ENCODE measurements around the gene NKPD1.

The NKPD1 gene

GRCh38 chr19:45163751-45164460 is 3.1 kb upstream of the NKPD1 start:
- DNase-seq (ENCODE audit: extremely low spot score) = no peak
- CTCF ChIA-PET = interaction anchor here (0.8 to 2.8 kb wide), 8 partner anchors 14 to 72 kb away, joined by 3 to 10 read pairs (median 3); partner anchors contain the start of genes BLOC1S3 and TRAPPC6A
- POLR2A ChIA-PET = interaction anchor here (0.5 to 1.2 kb wide), 2 partner anchors 15 to 146 kb away, joined by 3 read pairs; no protein-coding TSS in a partner anchor
- TF ChIP-seq, protein P1, sequence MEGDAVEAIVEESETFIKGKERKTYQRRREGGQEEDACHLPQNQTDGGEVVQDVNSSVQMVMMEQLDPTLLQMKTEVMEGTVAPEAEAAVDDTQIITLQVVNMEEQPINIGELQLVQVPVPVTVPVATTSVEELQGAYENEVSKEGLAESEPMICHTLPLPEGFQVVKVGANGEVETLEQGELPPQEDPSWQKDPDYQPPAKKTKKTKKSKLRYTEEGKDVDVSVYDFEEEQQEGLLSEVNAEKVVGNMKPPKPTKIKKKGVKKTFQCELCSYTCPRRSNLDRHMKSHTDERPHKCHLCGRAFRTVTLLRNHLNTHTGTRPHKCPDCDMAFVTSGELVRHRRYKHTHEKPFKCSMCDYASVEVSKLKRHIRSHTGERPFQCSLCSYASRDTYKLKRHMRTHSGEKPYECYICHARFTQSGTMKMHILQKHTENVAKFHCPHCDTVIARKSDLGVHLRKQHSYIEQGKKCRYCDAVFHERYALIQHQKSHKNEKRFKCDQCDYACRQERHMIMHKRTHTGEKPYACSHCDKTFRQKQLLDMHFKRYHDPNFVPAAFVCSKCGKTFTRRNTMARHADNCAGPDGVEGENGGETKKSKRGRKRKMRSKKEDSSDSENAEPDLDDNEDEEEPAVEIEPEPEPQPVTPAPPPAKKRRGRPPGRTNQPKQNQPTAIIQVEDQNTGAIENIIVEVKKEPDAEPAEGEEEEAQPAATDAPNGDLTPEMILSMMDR (IDR thresholded peaks at IDR 0.05; ENCODE audit: control extremely low read depth, extremely low read depth, low read depth, missing control alignments) = no peak

DNA sequence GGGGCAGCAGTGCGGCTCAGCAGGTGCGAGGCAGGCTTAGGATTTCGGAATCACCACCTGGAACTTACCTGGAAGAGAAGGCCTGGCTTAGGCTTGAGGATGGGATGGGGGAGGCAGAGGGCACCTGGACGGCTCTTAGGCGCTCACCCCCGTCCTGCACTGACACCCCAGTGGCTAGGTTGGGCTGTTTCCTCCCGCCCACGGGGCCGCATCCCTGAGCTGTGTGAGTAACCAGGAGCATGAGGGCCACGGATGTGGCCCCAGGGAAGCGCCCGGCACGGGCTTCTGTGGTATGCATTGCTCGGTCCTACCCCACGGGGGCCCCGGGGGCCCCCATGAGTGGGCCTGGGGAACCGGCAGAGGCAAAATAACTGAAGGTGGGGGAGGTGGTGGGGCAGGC is 2.4 kb upstream of the NKPD1 start:
- ChIA-PET POLR2A (no interaction called here), CTCF (no interaction called here)
- no peak for DNase-seq (ENCODE audit: extremely low spot score)
- TF ChIP-seq, protein P1 (IDR thresholded peaks at IDR 0.05; ENCODE audit: control extremely low read depth, extremely low read depth, low read depth, missing control alignments) = no peak

DNA sequence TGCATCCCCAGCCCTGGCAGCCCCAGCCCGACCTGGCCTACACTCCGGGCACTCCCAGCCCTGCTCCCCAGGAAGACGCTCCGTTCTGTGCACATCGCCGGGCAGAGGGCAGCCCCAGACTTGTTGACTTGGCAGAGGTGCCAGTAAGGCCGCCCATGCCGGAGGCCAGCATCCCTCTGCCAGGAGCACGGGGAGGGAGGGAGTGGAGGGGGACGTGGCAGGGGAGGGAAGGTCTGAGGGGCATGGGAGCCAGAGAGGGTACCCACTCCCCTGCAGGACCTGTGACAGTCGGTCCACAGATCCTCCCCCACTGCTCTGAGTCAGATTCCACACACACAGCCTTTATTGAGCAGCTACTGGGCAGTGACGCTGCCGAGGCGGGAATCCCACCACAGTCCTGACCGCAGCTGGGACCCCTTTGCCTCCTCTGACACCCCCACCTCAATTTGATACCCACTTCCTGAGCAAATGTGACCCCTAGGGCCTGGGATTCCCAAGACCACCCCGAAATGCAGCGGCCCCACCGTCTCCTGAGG is 1.9 kb upstream of the NKPD1 start:
- POLR2A ChIA-PET = no interaction called here
- no peak for DNase-seq (ENCODE audit: extremely low spot score)
- TF ChIP-seq, protein P1 (IDR thresholded peaks at IDR 0.05; ENCODE audit: control extremely low read depth, extremely low read depth, low read depth, missing control alignments) = no peak
- CTCF ChIA-PET = no interaction called here

GRCh38 chr19:45161738-45162607 is 1.2 kb upstream of the NKPD1 start:
- TF ChIP-seq, protein P1 (IDR thresholded peaks at IDR 0.05; ENCODE audit: control extremely low read depth, extremely low read depth, low read depth, missing control alignments) = peak; percentile 24
- CTCF ChIA-PET = interaction anchor here (1.8 kb wide), 1 partner anchor 13 kb away, joined by 5 read pairs; no protein-coding TSS in a partner anchor
- POLR2A ChIA-PET = no interaction called here
- DNase-seq (ENCODE audit: extremely low spot score) = no peak

GRCh38 chr19:45159971-45160324 is 834 bp downstream of the NKPD1 start:
- DNase-seq (ENCODE audit: extremely low spot score) = no peak
- ChIA-PET POLR2A (no interaction called here), CTCF (interaction anchor here (1.8 kb wide), 1 partner anchor 11 kb away, joined by 5 read pairs; no protein-coding TSS in a partner anchor)
- TF ChIP-seq, protein P1 (IDR thresholded peaks at IDR 0.05; ENCODE audit: control extremely low read depth, extremely low read depth, low read depth, missing control alignments) = no peak

DNA sequence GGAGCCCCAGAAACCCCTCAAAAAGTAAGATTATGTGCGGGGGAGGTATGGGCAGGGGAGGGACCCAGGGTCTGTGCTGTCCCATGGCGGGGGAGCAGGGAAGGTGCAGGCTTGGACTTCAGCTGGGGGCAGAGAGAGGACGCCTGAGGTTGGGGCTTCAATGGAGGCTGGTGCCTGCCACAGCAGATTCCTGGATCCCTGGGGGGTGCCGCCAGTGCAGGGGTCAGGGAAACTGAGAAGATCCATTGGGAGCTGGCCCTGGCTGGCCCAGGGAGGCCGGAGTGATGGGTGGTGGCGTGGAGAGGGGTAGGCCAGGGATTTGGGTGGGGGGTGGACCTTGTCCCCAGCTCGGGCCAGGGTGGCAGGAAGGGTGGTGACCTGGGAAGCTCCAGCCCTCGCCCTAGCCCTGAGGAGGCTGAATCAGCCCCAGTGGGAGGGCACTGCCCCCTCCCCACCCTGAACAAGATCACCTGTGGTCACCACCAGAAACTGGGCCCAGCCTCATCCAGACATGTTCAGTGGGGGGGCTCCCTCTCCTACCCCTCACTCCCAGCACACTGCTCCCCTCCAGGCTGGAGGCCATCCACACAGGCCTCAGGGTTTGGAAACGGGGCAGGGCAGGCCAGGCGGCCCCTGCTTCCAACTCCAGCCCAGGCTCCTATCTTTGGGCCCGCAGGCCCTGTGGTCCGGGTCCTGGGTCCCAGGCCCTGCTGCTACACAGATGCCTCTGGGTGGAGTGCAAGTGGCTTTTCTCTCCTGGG is 1.4 kb downstream of the NKPD1 start:
- TF ChIP-seq, protein P1 (IDR thresholded peaks at IDR 0.05; ENCODE audit: control extremely low read depth, extremely low read depth, low read depth, missing control alignments) = no peak
- ChIA-PET POLR2A (no interaction called here), CTCF (no interaction called here)
- no peak for DNase-seq (ENCODE audit: extremely low spot score)
